T-helper 1 cell (primary cell): ENCODE results near the gene CRKL.

Experiments used
- DNase-seq, 5 donors: peaks; one replicate each; pipeline ENCODE4 v3.0.0-alpha.2; 2012 to 2020

CRKL gene

DNA sequence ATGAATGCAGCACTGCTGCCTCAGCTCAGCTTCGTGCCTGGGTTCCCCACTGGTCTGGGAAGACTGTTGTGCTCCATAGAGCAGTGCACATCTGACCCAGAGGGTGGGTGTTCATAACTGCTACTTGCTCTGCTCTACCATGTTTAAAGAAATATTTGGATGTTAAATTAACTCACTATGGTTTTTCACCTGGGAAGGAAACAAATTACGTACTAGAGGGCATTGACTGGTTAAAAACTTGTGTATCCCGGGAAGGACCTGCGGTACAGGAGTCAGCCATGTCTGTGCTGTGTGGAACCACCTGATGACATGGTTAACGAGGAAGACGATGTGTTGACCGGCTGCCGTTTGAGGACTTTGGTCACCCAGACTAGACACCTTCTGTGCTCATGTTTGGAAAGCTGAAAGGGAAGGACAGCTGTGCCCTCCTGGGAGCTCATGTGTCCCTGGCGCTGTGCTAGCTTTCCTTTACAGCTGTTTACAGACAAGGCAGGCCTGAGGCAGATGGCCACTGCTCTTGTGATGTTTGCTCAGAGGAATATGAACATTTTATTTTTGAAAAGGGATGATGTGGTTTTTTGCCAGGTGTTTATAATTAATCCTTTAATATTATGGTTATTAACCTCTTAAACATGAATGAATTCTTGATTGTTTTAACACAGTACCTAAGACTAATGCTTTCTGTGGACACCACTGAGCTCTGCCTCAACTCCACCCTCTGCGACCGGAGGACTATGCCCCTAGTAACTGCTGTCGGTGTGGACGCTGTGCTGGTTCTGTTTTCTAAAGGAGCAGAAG, 35.5 kb downstream of the CRKL start:
- no peak for DNase-seq

DNA sequence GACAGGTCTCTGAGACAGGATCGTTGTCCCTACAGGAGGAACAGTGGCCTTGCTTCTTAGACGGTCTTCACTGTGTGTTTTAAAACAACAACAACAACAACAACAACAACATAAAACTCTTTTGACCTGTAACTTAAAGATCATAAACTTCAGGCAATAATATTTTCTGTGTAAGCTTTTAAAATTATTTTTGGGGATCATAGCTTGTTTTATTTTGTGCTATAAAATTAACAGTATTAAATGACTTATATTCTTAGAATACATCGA, 36.1 kb downstream of the CRKL start:
- no peak for DNase-seq

DNA sequence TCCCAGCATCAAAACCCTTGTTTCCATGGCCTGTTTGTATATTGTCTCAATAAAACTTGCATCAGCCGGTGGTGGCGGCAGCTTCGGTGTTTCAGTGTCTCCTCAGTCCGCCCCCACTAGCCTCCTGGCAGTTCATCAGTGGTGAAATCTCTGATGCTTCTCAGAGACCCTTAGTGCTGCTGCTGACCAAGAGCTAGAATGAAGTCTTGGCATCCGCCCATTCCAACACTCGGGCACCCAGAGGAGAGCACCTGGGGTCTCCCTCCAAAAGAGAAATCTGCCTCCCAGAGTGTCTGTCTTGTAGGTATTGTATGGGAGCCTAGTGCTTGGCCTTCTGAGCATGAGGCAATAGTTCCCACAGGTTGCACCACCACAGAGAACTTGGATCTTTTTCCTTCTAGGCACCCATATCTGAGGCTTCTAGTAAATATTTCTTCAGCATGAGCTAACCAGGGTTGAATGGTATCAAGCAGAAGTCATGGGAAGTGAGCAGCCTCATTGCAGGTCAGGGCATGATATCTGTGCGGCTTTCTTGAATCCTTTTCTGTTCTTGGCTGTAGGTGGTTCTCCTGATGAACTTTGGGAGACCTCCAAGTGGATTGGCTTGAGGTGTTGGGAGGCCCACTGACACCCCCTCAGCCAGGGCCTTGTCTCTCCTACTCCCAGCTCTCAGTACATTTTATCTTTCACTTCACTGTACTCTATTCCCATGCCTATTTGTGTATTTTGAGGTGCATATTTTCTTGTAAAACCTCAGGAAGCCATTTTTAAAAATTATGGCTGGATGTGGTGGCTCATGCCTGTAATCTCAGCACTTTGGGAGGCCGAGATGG, 36.7 kb downstream of the CRKL start:
- no peak for DNase-seq

DNA sequence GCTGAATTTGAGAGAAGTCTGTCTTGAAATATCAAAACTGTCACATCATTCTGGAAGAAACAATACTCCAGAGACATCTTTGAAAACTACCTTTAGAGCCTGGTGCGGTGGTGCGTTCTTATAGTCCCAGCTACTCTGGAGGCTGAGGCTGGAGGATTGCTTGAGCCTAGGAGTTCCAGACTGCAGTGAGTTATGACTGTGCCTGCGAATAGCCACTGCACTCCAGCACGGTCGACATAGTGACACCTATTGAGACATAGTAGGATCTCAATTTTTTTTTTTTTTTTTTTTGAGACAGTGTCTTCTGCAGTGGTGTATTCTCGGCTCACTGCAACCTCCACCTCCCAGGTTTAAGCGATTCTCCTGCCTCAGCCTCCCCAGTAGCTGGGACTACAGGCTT, 38.3 kb downstream of the CRKL start:
- DNase-seq = no peak

DNA sequence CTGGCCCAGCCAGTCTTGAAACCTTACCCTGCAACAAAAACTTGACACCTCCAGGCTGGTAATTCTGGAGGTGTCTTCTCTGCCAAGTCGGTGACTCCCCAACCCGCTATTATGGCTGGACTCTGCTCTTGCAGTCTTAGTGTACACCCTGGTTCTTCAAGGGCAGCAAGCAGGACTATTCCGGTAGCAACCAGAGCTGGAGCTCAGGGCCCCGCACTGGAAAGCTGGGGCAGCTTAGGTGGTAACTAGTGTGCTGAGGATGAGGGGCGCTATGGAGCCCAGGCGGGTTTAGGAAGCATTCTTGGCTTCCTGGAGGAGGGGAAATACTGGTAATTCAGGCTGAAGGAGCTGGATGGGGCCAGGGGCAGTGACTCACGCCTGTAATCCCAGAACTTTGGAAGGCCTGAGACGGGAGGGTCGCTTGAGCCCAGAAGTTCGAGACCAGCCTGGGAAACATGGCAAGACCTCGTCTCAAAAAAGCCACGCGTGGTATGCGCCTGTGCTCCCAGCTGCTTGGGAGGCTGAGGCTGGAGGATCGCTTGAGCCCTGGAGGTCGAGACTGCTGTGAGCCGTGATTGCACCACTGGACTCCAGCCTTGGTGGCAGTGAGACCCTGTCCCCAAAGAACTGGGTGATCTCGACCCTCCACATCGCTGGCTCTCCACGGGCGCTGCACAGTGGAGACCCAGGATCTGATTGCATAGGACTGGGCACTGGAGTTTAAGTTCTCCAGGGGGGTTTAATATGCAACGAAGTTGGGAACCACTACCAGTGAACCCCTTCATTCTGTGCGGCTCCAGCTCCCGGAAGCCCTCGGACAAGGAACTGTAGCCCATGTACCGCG, 39.3 kb downstream of the CRKL start:
- DNase-seq = no peak

DNA sequence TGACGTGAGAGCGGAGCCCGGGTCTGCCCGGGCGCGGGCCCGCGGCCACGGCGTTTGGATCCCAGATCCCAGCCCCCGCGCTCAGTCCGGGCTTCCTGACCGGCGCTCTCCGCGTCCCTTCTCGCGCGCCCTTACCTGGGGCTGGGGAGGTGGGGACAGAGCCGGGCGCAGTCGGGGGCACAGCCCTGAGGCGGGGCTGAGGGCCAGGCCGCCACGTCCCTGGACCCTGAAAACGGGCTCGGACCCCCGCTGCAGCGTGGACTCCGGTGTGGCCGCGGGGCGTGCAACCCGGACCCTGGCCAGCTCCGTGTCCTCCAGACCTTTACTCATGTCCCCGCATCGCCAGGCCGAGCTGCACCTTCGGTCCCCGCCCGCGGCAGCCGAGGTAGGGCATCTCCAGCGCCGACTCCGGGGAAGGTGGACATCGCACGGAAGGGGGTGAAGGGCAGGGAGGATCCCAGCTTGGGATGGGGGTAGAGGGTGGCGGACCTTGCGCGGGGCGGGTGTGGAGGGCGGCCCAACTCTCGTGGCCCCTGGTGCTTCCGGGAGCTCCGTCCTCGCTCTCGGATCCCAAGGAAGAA, 40.0 kb downstream of the CRKL start:
- DNase-seq = no peak

DNA sequence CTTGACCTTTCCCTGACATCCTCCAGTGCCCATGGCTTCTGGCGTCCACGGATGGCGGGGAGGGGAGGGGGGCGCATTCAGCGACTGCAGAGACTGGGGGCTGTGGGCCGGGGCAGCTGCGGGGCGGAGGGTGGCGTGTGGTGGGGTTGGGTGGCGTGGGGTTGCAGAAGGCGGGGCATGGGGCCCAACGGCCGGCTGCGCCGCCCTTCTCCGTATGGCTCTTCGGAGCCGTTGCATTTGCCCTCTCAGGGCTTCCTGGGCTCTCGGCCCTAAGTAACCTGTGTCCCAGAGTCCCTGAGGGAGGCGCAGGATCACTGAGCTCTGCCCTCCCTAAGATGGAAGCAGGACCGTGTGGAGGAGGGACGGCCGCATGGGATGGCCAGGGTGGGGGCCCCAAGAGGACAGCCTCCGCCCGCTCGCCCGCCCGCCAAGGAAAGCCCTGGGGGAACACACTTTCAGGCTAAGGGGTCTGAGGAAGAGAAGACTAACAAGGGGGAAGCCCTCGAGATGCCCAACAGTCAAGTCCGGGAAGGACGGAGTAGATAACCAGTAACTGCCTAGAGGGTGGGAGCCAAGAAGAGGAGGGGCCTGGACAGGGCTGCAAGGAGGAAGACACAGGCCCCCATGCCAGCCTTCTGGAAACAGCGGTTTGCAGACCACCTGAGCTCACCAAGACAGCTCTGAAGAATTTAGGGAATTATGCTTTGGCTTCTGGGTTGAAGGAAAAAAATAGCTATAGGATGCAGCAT, 40.6 kb downstream of the CRKL start:
- DNase-seq = no peak

DNA sequence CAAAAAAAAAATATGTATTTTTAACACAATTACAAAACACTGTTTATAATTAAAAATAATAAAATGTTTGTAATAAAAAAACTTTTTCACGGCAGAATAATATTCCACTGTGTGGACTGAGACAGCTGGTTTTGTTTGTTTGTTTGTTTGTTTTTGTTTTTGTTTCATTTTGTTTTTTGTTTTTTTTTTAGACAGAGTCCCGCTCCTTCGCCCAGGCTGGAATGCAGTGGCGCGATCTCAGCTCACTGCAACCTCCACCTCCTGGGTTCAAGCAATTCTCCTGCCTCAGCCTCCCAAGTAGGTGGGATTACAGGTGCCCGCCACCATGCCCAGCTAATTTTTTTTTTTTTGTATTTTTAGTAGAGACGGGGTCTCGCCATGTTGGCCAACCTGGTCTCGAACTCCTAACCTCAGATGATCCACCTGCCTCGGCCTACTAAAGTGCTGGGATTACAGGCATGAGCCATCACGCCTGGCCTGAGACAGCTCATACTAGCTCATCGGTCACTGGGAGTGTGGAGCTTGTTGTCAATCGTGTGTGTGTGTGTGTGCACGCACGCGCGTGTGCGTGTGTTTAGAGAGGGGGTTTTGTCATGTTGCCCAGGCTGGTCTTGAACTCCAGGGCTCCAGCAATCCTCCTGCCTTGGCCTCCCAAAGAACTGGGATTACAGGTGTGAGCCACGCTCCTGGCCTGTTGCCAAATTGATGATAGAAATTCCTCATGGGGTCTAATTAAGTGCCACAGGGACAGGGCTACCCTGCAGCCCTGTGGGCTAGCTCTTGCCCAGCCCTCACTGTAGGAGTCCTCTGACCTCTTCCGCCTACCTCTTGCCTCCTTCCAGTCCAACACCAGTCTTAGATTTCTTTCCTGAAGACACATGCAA, 42.6 kb downstream of the CRKL start:
- no peak for DNase-seq

DNA sequence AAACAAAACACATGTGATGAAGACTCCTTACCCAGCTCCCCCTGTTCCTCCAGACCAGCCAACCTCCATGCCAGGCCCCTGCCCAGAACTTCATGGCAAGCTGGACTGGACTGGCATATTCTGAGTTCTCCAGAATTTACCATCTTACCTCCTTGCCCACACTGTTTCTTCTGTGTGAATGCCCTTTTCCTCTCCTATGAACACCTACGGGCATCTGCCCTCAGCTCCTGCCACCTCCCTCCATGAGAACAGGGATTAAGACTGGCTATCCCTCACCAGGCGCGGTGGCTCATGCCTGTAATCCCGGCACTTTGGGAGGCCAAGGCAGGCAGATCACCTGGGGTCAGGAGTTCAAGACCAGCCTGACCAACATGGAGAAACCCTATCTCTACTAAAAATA, 43.4 kb downstream of the CRKL start:
- DNase-seq = no peak

DNA sequence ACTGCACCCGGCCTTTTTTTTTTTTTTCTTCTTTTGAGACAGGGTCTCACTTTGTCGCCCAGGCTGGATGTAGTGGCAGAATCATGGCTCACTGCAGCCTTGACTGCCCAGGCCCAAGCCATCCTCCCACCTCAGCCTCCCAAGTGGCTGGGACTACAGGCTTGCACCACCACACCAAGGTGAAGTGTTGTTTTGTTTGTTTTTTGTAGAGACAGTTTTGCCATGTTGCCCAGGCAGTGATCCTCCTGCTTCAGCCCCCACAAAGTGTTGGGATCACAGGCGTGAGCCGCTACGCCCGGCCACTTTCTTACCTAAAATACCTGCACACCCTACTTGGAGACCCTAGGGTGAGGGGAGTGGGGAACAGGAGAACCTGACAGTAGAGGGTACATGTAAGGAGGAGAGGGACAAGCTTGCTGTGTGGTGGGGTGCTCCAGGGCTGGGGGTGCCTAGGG, 45.3 kb downstream of the CRKL start:
- no peak for DNase-seq

DNA sequence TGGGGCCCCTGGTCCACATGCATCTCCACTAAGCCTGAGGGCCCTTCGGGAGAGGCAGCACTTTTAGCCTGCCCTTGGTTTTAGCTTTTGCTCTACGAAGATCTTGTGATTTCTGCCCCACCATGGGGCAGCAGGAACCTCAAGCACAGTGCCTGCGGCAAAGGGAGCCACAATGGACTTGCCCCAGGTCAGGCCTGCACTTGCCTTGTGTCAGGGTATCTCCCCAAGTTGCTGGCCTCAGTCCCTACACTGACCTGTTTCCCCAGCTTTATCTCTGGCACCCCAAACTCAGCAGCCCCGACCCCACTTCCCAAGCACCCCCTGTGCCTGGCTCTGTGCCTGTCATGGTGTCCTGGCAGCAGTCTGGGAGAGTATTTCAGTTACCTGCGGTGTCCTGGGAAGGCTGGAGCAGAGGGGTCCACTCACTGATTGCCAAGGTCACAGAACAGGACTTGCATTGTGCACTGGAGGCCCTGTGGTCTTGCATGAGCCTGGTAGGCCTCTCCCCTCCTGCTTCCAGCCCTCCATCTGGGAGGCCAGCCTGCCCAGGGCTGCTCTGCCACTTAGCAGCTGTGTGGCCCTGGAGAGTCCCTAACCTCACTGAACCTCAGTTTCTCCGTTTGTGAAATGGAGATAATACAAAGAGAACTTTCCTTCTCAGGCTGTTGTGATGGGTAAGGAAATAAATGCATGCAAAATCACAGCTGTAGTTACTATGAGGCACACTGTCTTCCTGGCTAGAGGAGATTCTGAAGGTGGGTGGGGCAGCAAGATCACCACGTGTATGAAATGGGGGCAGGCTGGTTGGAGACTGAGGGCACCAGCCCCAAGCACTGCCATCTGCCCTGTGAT, 46.2 kb downstream of the CRKL start:
- no peak for DNase-seq

DNA sequence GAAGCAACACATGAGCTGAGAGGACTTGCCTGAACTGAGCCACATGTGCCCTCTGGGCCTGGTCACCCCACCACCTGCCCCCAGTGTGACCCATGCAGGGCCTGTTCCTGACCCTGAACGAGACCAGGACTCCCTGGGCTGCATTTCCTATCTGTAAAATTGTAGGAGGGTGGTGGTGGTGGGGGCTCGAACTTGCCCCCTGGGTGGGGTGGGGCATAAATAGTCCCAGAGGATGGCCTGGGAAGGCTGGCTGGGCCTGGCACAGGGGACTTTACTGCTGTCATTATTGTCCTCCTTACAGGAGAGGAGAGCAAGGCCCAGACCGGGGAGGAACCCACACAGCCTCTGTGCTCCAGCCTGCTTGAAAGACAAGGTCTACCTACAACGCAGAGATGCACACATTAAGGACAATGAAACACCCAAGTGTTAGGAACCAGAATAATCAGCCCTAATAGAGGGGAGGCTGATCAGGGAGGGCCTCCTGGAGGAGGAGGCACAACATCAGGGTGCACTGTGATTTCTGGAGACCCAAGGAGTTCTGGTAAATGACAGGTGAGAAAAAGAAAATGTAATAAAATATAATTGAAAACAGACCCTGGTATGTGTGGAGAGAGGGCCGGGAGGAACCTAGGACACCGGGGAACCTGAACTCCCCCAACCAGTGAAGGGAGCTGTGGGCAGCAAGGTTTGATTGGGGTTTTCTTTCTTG, 47.0 kb downstream of the CRKL start:
- no peak for DNase-seq

DNA sequence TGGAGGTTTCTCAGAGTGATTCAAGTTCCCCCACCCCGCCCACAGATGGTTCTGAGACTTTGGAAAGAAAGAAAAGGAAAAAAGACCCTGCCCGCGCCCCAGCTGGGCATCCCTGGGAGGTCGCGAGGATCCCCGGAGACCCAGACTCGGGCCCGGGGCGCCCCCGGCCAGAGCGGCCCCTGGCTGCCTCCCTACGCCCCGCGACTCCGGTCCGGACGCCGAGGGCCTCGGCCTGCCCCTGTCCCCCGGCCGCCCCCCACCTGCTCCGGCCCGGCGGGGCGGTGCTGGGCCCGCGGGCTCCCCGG, 47.5 kb downstream of the CRKL start:
- no peak for DNase-seq

DNA sequence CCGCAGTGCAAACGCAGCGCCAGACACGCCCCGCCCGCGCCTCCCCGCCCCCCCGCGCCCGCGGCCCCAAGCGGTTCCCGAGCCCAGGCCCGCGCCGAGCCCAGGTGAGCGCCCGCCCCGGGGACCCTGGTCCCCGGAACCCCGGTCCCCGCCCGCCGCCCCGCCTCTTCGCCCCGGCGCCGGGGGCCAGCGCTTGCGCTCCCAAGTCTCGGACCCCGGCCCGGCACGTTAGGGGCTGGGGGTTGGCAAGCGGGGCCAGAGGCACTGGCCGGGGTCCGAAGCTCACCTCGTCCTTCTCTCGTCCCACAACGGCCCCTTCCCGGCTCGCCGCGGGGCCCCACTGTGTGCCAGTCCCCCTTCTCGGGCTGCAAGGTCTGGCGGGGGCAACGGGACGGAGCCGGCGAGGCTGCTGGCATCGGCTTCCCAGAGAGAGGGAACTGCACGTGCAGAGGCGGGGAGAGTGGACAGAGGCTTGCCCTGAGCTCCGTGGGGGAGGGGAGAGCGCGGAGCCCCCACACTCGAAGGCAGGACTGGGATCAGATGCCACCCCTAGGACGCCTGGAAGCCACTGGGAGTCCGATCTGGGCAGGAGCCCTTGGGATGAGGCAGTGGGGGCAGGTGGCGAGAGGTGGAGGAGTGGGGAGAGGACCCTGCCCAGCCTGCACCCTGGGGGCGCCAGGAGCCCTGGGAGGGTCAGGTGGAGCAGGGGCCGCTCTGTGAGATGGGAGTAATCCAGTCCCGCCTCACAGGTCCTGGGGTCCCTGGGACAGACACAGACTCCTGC, 48.1 kb downstream of the CRKL start:
- peak in 1 of 5 donors; percentile 27 for DNase-seq

DNA sequence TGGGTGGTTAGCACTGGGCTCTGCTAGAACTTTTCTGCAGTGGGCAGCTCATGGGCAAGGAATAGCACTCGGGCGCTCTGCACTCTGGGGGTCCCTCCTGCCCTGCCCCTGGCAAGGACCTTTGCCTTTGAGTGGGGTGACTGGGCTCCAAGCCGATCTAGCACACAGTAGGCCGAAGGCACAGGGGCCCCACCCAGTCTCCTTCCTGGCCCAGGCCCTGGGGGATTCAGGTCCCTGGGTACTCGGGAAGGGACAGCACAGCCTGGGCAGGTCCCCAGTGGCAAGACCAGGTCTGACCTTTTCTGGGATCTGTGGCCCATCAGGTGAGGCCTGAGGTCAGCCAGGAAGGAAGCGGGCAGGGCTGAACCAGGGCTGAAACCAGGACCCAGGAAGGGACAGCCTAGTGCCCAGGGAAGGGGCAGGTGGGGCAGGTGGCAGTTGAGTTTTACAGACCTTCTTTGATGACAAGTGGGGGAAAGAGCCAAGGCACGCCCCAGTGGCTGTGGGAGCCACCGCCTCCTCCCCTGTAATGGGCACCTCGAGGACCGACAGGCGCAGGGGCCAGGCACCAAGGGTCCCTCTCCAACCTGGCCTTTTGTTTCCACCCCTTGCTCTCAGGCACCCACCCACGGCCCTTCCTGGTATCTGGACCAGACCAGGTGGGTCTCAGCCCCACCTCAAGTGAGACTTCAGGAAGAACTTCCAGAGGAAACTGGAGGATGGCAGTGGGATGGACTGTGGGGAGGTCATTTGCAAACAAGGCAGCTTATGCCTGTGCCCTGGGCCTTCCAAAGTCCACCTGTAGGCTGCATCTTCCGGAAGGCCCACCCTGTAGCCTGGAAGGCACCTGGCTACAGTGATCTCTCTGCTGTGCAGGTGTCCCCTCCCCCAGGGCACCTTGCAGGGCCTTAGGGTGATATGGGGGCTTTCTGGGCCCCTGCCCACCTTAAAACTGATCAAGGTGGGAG, 49.0 kb downstream of the CRKL start:
- DNase-seq = no peak

DNA sequence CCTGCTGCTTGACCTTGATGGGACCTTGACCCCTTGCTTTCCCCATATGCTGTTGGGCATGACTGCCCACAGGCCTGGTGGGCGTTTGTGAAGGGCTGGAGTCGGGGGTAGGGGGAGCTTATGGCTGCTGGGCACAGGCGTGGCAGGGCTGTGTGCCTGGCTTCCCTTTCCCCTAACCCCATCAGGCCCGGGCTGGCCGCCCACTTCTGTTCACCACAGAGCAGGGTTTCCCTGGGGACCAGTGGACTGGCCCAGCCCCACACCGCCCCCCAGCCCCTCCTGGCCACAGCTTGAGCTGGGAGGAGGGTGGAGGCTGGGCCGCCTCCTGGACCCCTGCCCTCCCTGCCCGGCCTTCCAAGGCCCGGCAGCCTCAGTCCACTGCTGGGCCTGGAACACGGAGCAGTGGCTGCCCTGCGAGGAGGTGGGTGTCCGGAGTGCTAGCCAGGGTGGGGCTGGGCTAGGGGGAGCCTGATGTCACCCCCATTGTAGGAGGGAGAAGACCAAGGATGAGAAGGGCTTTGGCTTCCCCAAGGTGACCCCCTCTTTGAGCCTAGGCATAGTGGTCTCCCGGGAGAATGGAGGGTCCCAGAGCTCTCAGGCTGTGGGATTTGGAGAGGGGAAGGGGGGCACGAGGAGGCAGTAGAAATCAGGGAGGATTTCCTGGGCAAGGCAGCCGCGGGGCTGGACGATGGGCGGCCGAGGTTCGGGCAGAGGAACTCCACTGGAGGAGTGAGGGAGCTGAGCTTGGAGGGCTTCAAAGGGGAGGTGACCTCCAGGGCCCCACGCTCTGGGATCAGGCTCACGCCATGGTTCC, 49.9 kb downstream of the CRKL start, which contains the start of gene AIFM3:
Gene AIFM3, plus strand, starts transcription at position 373 of the 814 bp plus-strand sequence. CDS start 690 bp downstream, outside the sequence.
- no peak for DNase-seq
